Fibroblast of the aortic adventitia (primary cell): ENCODE results near the gene KNDC1. TPM values are rescaled to one million over a fixed set of nuclear protein-coding genes. Genes with fewer than 3 reads are reported as not detected.

ENCODE experiments used
- DNase-seq: peaks from one replicate; pipeline ENCODE4 v3.0.0-alpha.2; 2010; ENCODE audit warnings: low read depth
- H3K4me3 ChIP-seq: 2 replicates; pipeline ENCODE4 v1.5.1; 2011; ENCODE audit warnings: low read depth, mild to moderate bottlenecking, control low read depth, low read length, moderate library complexity
- total RNA-seq: library from RNA; depleted of rRNA; stranded (reverse); fragments of >200 nt; gene quantifications from 2 replicates; pipeline ENCODE4 v1.2.3, GENCODE V29; 2012; ENCODE audit warnings: low replicate concordance
- TF ChIP-seq, protein P1 (sequence below): IDR thresholded peaks from 2 replicates; pipeline ENCODE4 v1.5.1; 2011; ENCODE audit warnings: mild to moderate bottlenecking, low read length, control low read depth, inconsistent platforms; ENCODE audit not compliant: insufficient read depth

Gene KNDC1
- total RNA-seq, 1 donor: under 0.01 TPM

DNA sequence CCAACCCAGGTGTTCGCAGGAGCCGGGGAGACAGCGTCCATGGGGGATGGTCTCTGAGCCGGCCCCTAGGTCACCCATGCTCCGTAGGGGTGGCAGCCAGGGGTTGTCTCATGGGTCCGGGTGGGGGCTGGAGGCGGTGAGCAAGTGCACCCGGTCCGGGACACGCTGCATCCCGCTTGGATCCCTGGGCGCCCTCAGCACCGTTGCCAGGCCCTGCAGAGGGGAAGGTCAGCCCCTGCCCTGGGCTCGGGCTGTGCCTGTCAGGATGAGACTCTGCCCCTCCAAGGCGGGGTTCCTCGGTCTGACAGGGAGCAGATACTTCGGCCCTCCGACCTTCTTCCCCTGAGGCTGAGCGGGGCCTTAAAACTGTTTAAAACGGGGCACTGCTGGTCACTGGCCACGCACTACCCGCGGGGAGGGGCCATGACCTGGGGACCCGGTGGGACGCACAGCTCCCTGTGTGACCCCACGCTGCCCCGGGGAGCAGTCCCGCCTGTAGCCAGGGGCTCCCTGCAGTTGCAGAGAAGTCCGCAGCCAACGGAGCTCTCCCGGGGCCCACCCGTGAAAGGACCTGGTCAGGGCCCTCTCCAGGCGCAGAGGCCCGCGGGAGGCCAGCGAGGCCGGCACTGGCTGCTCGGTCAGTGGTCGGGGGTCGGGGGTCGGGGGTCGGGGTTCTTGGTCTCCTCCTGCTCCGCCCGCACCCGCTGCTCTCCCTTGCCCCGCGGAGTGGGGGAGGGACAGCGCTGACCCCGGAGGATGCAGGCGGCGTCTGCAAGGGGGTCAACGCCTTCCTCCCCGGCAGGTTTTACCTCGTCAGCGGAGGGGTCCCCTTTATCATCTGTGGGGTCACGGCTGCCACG is 33.4 kb upstream of the KNDC1 start:
- TF ChIP-seq, protein P1, sequence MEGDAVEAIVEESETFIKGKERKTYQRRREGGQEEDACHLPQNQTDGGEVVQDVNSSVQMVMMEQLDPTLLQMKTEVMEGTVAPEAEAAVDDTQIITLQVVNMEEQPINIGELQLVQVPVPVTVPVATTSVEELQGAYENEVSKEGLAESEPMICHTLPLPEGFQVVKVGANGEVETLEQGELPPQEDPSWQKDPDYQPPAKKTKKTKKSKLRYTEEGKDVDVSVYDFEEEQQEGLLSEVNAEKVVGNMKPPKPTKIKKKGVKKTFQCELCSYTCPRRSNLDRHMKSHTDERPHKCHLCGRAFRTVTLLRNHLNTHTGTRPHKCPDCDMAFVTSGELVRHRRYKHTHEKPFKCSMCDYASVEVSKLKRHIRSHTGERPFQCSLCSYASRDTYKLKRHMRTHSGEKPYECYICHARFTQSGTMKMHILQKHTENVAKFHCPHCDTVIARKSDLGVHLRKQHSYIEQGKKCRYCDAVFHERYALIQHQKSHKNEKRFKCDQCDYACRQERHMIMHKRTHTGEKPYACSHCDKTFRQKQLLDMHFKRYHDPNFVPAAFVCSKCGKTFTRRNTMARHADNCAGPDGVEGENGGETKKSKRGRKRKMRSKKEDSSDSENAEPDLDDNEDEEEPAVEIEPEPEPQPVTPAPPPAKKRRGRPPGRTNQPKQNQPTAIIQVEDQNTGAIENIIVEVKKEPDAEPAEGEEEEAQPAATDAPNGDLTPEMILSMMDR: no peak
- no peak overlapping the region for H3K4me3 ChIP-seq
- DNase-seq: no peak

DNA sequence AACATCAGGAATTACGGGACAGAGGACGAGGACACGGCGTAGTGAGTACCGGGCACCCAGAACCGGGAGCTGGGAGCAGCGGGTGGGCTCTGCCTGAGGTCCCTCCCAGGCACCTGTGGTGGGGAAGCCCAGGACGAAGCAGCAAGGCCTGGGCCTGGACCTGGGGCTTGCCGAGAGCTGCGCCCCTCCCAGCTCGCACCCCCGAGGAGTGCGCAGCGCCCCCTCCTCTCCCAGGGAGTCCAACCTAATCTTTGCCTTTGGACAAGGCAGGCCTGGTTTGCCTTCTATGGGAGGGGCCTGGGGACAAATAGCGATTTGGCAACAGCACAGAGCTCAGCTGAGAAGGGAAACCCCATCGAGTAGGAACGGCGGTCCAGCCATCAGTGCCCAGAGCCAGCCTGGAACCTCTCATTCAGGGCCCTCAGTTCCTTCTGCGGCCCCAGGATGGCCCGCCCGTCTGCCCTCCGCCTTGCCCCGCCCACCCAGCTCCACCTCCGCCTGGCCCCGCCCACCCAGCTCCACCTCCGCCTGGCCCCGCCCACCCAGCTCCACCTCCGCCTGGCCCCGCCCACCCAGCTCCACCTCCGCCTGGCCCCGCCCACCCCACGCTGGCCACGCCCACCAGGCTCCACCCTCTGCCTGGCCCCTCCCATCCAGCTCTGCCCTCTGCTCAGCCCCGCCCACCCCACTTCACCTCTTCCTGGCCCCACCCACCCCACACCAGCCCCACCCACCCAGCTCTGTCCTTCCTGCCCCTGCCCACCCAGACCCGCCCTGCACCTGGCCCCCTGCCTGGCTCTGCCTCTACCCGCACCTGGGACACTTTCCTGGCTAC is 32.5 kb upstream of the KNDC1 start:
- no peak for DNase-seq
- TF ChIP-seq, protein P1: no peak
- H3K4me3 ChIP-seq: no peak overlapping the region

- no peak overlapping the region for H3K4me3 ChIP-seq
- no peak for DNase-seq
- TF ChIP-seq, protein P1: no peak
Observed at GRCh38 chr10:133128126-133129070, 31.6 kb upstream of the KNDC1 start.

DNA sequence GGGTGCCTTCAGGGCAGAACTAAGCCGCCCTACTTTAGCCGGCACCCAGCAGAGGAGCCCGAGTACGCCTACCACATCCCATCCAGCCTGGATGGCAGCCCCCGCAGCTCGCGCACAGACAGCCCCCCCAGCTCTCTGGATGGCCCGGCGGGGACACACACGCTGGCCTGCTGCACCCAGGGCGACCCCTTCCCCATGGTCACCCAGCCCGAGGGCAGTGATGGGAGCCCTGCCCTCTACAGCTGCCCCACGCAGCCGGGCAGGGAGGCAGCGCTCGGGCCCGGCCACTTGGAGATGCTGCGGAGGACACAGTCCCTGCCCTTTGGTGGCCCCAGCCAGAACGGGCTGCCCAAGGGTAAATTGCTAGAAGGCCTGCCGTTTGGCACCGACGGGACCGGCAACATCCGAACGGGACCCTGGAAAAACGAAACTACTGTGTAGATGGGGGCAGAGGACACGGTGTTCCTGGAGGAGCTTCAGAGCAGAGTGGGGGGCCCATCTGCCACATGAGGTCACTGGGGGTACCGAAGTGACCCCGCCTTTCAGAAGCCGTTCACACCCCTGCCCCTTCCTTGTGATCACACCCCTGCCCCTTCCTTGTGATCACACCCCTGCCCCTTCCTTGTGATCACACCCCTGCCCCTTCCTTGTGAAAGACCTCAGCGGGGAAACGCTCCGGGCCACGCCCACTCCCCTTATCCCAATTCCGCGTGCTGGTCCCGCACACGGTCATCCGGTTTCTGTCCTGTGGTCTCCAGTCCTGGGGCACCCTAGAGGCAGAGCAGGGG is 30.8 kb upstream of the KNDC1 start:
- TF ChIP-seq, protein P1: no peak
- DNase-seq: no peak
- no peak overlapping the region for H3K4me3 ChIP-seq

- H3K4me3 ChIP-seq: no peak overlapping the region
- TF ChIP-seq, protein P1: no peak
- DNase-seq: no peak
Observed at GRCh38 chr10:133129859-133130495, 30.0 kb upstream of the KNDC1 start.
